SU-DHL-6 (cell line): ENCODE results near the gene SEMA3G.

ENCODE experiments used
- CTCF ChIP-seq: fragments of 200-600 bp; sonication (generic); IDR thresholded peaks from one replicate; pipeline ENCODE4 v1.5.1; 2017; ENCODE audit warnings: antibody characterized with exemption, mild to moderate bottlenecking, low read length, moderate library complexity; ENCODE audit not compliant: insufficient read depth, poor library complexity, severe bottlenecking
- EZH2phosphoT487 ChIP-seq: fragments of 200-600 bp; sonication (generic), shearing (Covaris generic); conservative IDR thresholded peaks from 2 replicates; pipeline ENCODE4 v1.6.1; 2018; ENCODE audit warnings: mild to moderate bottlenecking, antibody characterized with exemption, low read length, moderate library complexity, mixed read lengths

GRCh38 chr3:52405601-52406110, 39.2 kb downstream of the SEMA3G start:
- TF ChIP-seq CTCF (no peak), EZH2phosphoT487 (no peak)
